OCI-LY3 (cell line): ENCODE measurements around the gene CLCF1.

ENCODE experiments used
- H2AFZ ChIP-seq: fragments of 200-600, 300-600 bp; shearing (Covaris generic); 2 replicates; pipeline ENCODE4 v1.6.0; 2014; ENCODE audit warnings: antibody characterized with exemption, low read depth, low read length
- H3K27ac ChIP-seq: fragments of 200-600, 300-600 bp; sonication (generic); 2 replicates; pipeline ENCODE4 v1.5.1; 2014; ENCODE audit warnings: mild to moderate bottlenecking, low read length, moderate library complexity, mixed read lengths
- H3K27me3 ChIP-seq: fragments of 200-600, 300-600 bp; sonication (generic); 2 replicates; pipeline ENCODE4 v1.6.1; 2014; ENCODE audit warnings: low read depth, low read length, mixed read lengths
- H3K36me3 ChIP-seq: fragments of 200-600, 300-600 bp; sonication (generic); replicated peaks from 2 replicates; pipeline ENCODE3; 2014; ENCODE audit warnings: low read depth, low read length, mixed read lengths
- H3K4me1 ChIP-seq: fragments of 300-600, 200-600 bp; sonication (generic); 2 replicates; pipeline ENCODE4 v1.6.1; 2014; ENCODE audit warnings: low read length, mixed read lengths
- H3K4me2 ChIP-seq: fragments of 200-600, 300-600 bp; sonication (generic); 2 replicates; pipeline ENCODE4 v1.6.1; 2014; ENCODE audit warnings: low read length, mixed read lengths
- H3K4me3 ChIP-seq: fragments of 300-600, 200-600 bp; sonication (generic); 2 replicates; pipeline ENCODE4 v1.5.1; 2014; ENCODE audit warnings: antibody characterized with exemption, mild to moderate bottlenecking, low read length, moderate library complexity
- H3K79me2 ChIP-seq: fragments of 300-600, 200-600 bp; shearing (Covaris generic); 2 replicates; pipeline ENCODE4 v1.6.1; 2014; ENCODE audit warnings: mild to moderate bottlenecking, low read length, mixed read lengths
- H3K9ac ChIP-seq: fragments of 300-600, 200-600 bp; shearing (Covaris generic); 2 replicates; pipeline ENCODE4 v1.6.0; 2014; ENCODE audit warnings: mild to moderate bottlenecking, low read length, moderate library complexity
- H3K9me3 ChIP-seq: fragments of 200-600, 300-600 bp; shearing (Covaris generic); 2 replicates; pipeline ENCODE4 v1.6.1; 2014; ENCODE audit warnings: low read length, mixed read lengths; ENCODE audit not compliant: insufficient read depth
- H4K20me1 ChIP-seq: fragments of 200-600, 300-600 bp; sonication (generic); 2 replicates; pipeline ENCODE4 v1.6.1; 2016; ENCODE audit warnings: low read length, mixed read lengths; ENCODE audit not compliant: insufficient read depth
- CTCF ChIP-seq: fragments of 200-600, 300-600 bp; sonication (generic); IDR thresholded peaks from 2 replicates; pipeline ENCODE4 v1.5.1; 2014; ENCODE audit warnings: antibody characterized with exemption, low read length, low read depth
- EZH2phosphoT487 ChIP-seq: fragments of 200-600 bp; shearing (Covaris generic); IDR thresholded peaks from 2 replicates; pipeline ENCODE4 v1.6.1; 2018; ENCODE audit warnings: antibody characterized with exemption, mixed run types, low read depth

CLCF1 gene

GRCh38 chr11:67410369-67410831 lies 37.0 kb upstream of the CLCF1 start:
- Histone ChIP-seq H3K79me2 (no peaks in the 10 kb centered on the region), H3K4me1 (peaks cover 33% of the 10 kb centered on the region), H3K4me3 (no peak overlapping the region), H3K36me3 (no peaks in the 10 kb centered on the region), H3K27me3 (peaks cover 21% of the 10 kb centered on the region), H4K20me1 (no peaks in the 10 kb centered on the region), H3K4me2 (no peak overlapping the region), H2AFZ (no peak overlapping the region), H3K9me3 (no peaks in the 10 kb centered on the region), H3K27ac (no peak overlapping the region), H3K9ac (no peak overlapping the region)
- TF ChIP-seq EZH2phosphoT487 (no peak), CTCF (no peak)

GRCh38 chr11:67409781-67410368 lies 36.5 kb upstream of the CLCF1 start:
- TF ChIP-seq CTCF (no peak), EZH2phosphoT487 (no peak)
- no peaks in the 10 kb centered on the region for H4K20me1 ChIP-seq
- no peaks in the 10 kb centered on the region for H3K36me3 ChIP-seq
- H3K9ac ChIP-seq, result peak overlapping the region; percentile 12; the same call in 1 of the 2 replicates
- no peaks in the 10 kb centered on the region for H3K79me2 ChIP-seq
- H2AFZ ChIP-seq, result no peak overlapping the region
- H3K9me3 ChIP-seq, result no peaks in the 10 kb centered on the region
- H3K4me3 ChIP-seq, result peak overlapping the region; percentile 37
- no peak overlapping the region for H3K27ac ChIP-seq
- H3K4me1 ChIP-seq, result peaks cover 34% of the 10 kb centered on the region
- peak overlapping the region; percentile 54 for H3K4me2 ChIP-seq
- H3K27me3 ChIP-seq, result peaks cover 19% of the 10 kb centered on the region

- Histone ChIP-seq H3K27me3 (peaks cover 17% of the 10 kb centered on the region), H3K36me3 (no peaks in the 10 kb centered on the region), H3K9ac (peak overlapping the region; percentile 12; the same call in 1 of the 2 replicates), H3K79me2 (no peaks in the 10 kb centered on the region), H2AFZ (no peak overlapping the region), H3K4me1 (peaks cover 40% of the 10 kb centered on the region), H3K9me3 (no peaks in the 10 kb centered on the region), H3K4me2 (peak overlapping the region; percentile 54), H4K20me1 (no peaks in the 10 kb centered on the region), H3K4me3 (peak overlapping the region; percentile 37), H3K27ac (no peak overlapping the region)
- TF ChIP-seq EZH2phosphoT487, result no peak
- no peak for TF ChIP-seq CTCF
Measured at GRCh38 chr11:67409261-67409666, 35.9 kb upstream of the CLCF1 start.

- no peak for TF ChIP-seq EZH2phosphoT487
- no peaks in the 10 kb centered on the region for H3K79me2 ChIP-seq
- H4K20me1 ChIP-seq, result no peaks in the 10 kb centered on the region
- no peak overlapping the region for H2AFZ ChIP-seq
- no peak overlapping the region; the same call in 1 of the 2 replicates for H3K4me3 ChIP-seq
- H3K9me3 ChIP-seq, result no peaks in the 10 kb centered on the region
- no peak overlapping the region for H3K27ac ChIP-seq
- peaks cover 17% of the 10 kb centered on the region for H3K27me3 ChIP-seq
- H3K9ac ChIP-seq, result peak overlapping the region; percentile 12; the same call in 1 of the 2 replicates
- H3K36me3 ChIP-seq, result no peaks in the 10 kb centered on the region
- H3K4me2 ChIP-seq, result peak overlapping the region; percentile 54
- peaks cover 46% of the 10 kb centered on the region for H3K4me1 ChIP-seq
Measured at GRCh38 chr11:67408437-67409200, 35.2 kb upstream of the CLCF1 start.
